HEK293 (cell line): Measurements from ENCODE around the gene CACNA1B.

ENCODE experiments used
- CTCF ChIA-PET: fragments of 350-600 bp; formaldehyde crosslinking; extraction: SDS; loops from one replicate; lab custom pipeline; 2021; ENCODE audit warnings: antibody characterized with exemption; lab: Yijun Ruan, JAX
- POLR2A ChIA-PET: fragments of 300-600 bp; formaldehyde crosslinking; extraction: SDS; loops from one replicate; lab custom pipeline; 2020; ENCODE audit warnings: antibody characterized with exemption, inconsistent platforms; lab: Yijun Ruan, JAX
- H3K27ac ChIP-seq: fragments of 200-500 bp; sonication (Bioruptor generic); 2 replicates; pipeline ENCODE4 v1.5.1; 2014; ENCODE audit warnings: low read depth, low read length, control low read depth, inconsistent platforms; ENCODE audit errors: extremely low read depth
- H3K36me3 ChIP-seq, 2 experiments: fragments of 200-500 bp in 1 of 2; sonication (Bioruptor generic) in 1 of 2; 1 replicate in 1 of 2; 2 replicates in 1 of 2; pipeline ENCODE4 v1.5.1; 2014 to 2017; ENCODE audit warnings: inconsistent platforms in 2 of 2, low read length in 2 of 2; ENCODE audit not compliant: control insufficient read depth in 2 of 2, insufficient read depth in 1 of 2
- H3K4me1 ChIP-seq: fragments of 200-500 bp; sonication (Bioruptor generic); 2 replicates; pipeline ENCODE4 v1.5.1; 2014; ENCODE audit warnings: mild to moderate bottlenecking, low read length, inconsistent platforms; ENCODE audit not compliant: control insufficient read depth, insufficient read depth
- H3K4me3 ChIP-seq: 2 replicates; pipeline ENCODE4 v1.5.1; 2011; ENCODE audit warnings: low read depth, mild to moderate bottlenecking, control low read depth, low read length, moderate library complexity
- H3K9me3 ChIP-seq: fragments of 200-500 bp; sonication (Bioruptor generic); 2 replicates; pipeline ENCODE4 v1.5.1; 2014; ENCODE audit warnings: low read depth, low read length, inconsistent platforms; ENCODE audit not compliant: control insufficient read depth, insufficient read depth
- CTCF ChIP-seq: fragments of 450-650 bp; formaldehyde crosslinking; IDR thresholded peaks from 2 replicates; pipeline ENCODE4 v1.5.1; 2016; ENCODE audit warnings: missing biosample characterization, missing genetic modification characterization
- GLIS1 ChIP-seq: fragments of 450-650 bp; formaldehyde crosslinking; IDR thresholded peaks from 2 replicates; pipeline ENCODE4 v1.5.1; 2016; ENCODE audit warnings: missing biosample characterization, missing genetic modification characterization
- KLF8 ChIP-seq: fragments of 450-650 bp; formaldehyde crosslinking; IDR thresholded peaks from 2 replicates; pipeline ENCODE4 v1.5.1; 2016; ENCODE audit warnings: missing biosample characterization, missing genetic modification characterization
- MZF1 ChIP-seq: fragments of 450-650 bp; formaldehyde crosslinking; IDR thresholded peaks from 2 replicates; pipeline ENCODE4 v1.5.1; 2017; ENCODE audit warnings: missing biosample characterization, missing genetic modification characterization, borderline replicate concordance
- REPIN1 ChIP-seq: fragments of 450-650 bp; formaldehyde crosslinking; IDR thresholded peaks from 2 replicates; pipeline ENCODE4 v1.5.1; 2017; ENCODE audit warnings: missing biosample characterization, missing genetic modification characterization, low read depth
- TRIM28 ChIP-seq: IDR thresholded peaks from 2 replicates; pipeline ENCODE4 v1.6.1; 2011; ENCODE audit warnings: low read length, control low read depth, borderline replicate concordance
- ZBTB44 ChIP-seq: fragments of 450-650 bp; IDR thresholded peaks from 2 replicates; pipeline ENCODE4 v1.5.1; 2018; ENCODE audit warnings: missing biosample characterization, mild to moderate bottlenecking, missing genetic modification characterization
- ZBTB49 ChIP-seq: fragments of 450-650 bp; formaldehyde crosslinking; IDR thresholded peaks from 2 replicates; pipeline ENCODE4 v1.5.1; 2016; ENCODE audit warnings: missing biosample characterization, missing genetic modification characterization, low read depth
- ZBTB8A ChIP-seq: fragments of 450-650 bp; formaldehyde crosslinking; IDR thresholded peaks from 2 replicates; pipeline ENCODE4 v1.5.1; 2016; ENCODE audit warnings: missing biosample characterization, missing genetic modification characterization
- ZFP3 ChIP-seq: fragments of 450-650 bp; formaldehyde crosslinking; IDR thresholded peaks from 2 replicates; pipeline ENCODE4 v1.5.1; 2016; ENCODE audit warnings: low read depth, missing biosample characterization, missing genetic modification characterization
- ZNF112 ChIP-seq: fragments of 450-650 bp; formaldehyde crosslinking; IDR thresholded peaks from 2 replicates; pipeline ENCODE4 v1.5.0; 2017; ENCODE audit warnings: missing biosample characterization, missing genetic modification characterization
- ZNF114 ChIP-seq: fragments of 450-650 bp; formaldehyde crosslinking; IDR thresholded peaks from 2 replicates; pipeline ENCODE4 v1.5.0; 2017; ENCODE audit warnings: missing biosample characterization, missing genetic modification characterization
- ZNF157 ChIP-seq: fragments of 450-650 bp; formaldehyde crosslinking; IDR thresholded peaks from 2 replicates; pipeline ENCODE4 v1.5.1; 2016; ENCODE audit warnings: missing biosample characterization, missing genetic modification characterization
- ZNF341 ChIP-seq: fragments of 450-650 bp; formaldehyde crosslinking; IDR thresholded peaks from 2 replicates; pipeline ENCODE4; 2016; ENCODE audit warnings: low read depth, missing biosample characterization, missing genetic modification characterization
- ZNF423 ChIP-seq: fragments of 450-650 bp; formaldehyde crosslinking; IDR thresholded peaks from 2 replicates; pipeline ENCODE4 v1.5.1; 2016; ENCODE audit warnings: missing biosample characterization, missing genetic modification characterization
- ZNF449 ChIP-seq: fragments of 450-650 bp; formaldehyde crosslinking; IDR thresholded peaks from 2 replicates; pipeline ENCODE4 v1.5.1; 2017; ENCODE audit warnings: missing biosample characterization, mild to moderate bottlenecking, missing genetic modification characterization, moderate library complexity
- ZNF549 ChIP-seq: fragments of 450-650 bp; IDR thresholded peaks from 2 replicates; pipeline ENCODE4 v1.5.1; 2018; ENCODE audit warnings: missing biosample characterization, missing genetic modification characterization, mild to moderate bottlenecking, inconsistent platforms, moderate library complexity
- ZNF571 ChIP-seq: fragments of 450-650 bp; formaldehyde crosslinking; IDR thresholded peaks from 2 replicates; pipeline ENCODE4 v1.5.0; 2017; ENCODE audit warnings: missing biosample characterization, missing genetic modification characterization
- ZNF639 ChIP-seq: fragments of 450-650 bp; formaldehyde crosslinking; IDR thresholded peaks from 2 replicates; pipeline ENCODE4 v1.5.1; 2016; ENCODE audit warnings: missing biosample characterization, missing genetic modification characterization
- ZNF660 ChIP-seq: fragments of 450-650 bp; IDR thresholded peaks from 2 replicates; pipeline ENCODE4 v1.5.1; 2018; ENCODE audit warnings: missing biosample characterization, mild to moderate bottlenecking, missing genetic modification characterization
- ZNF837 ChIP-seq: fragments of 450-650 bp; formaldehyde crosslinking; IDR thresholded peaks from 2 replicates; pipeline ENCODE4 v1.5.1; 2016; ENCODE audit warnings: missing biosample characterization, missing genetic modification characterization

The CACNA1B gene

GRCh38 chr9:138078846-138079245, 201.3 kb downstream of the CACNA1B start:
- no peaks in the 10 kb centered on the region for H3K4me1 ChIP-seq
- no peaks in the 10 kb centered on the region for H3K9me3 ChIP-seq
- no peaks in the 10 kb centered on the region for H3K36me3 ChIP-seq
- no peak overlapping the region for H3K4me3 ChIP-seq
- ChIA-PET POLR2A (no interaction called here), CTCF (interaction anchor here (0.9 kb wide), 1 partner anchor 11 kb away, joined by 3 read pairs; no protein-coding TSS in a partner anchor)
- no peak for TF ChIP-seq ZNF837 (tag by site-specific recombination)
- no peak overlapping the region for H3K27ac ChIP-seq

GRCh38 chr9:138080979-138081378, 203.4 kb downstream of the CACNA1B start:
- Histone ChIP-seq H3K9me3 (no peaks in the 10 kb centered on the region; the same call in 1 of the 2 replicates), H3K4me1 (no peaks in the 10 kb centered on the region), H3K27ac (no peak overlapping the region), H3K36me3 (no peaks in the 10 kb centered on the region), H3K4me3 (no peak overlapping the region)
- ChIA-PET POLR2A (interaction anchor here (0.6 kb wide), 1 partner anchor 1225 kb away, joined by 3 read pairs; no protein-coding TSS in a partner anchor), CTCF (no interaction called here)
- TF ChIP-seq MZF1 (tag by site-specific recombination) = no peak
- TF ChIP-seq ZNF112 (tag by site-specific recombination) = no peak

- Histone ChIP-seq H3K9me3 (no peaks in the 10 kb centered on the region; the same call in 1 of the 2 replicates), H3K27ac (no peak overlapping the region), H3K36me3 (no peaks in the 10 kb centered on the region), H3K4me1 (no peaks in the 10 kb centered on the region), H3K4me3 (no peak overlapping the region)
- ChIA-PET POLR2A (no interaction called here), CTCF (interaction anchor here (0.5 kb wide), 1 partner anchor 18 kb away, joined by 3 read pairs; no protein-coding TSS in a partner anchor)
- TF ChIP-seq ZNF549 (tag by site-specific recombination) = no peak
- TF ChIP-seq ZNF449 (tag by site-specific recombination) = no peak
- TF ChIP-seq ZNF114 (tag by site-specific recombination) = no peak
- no peak for TF ChIP-seq GLIS1 (tag by site-specific recombination)
- no peak for TF ChIP-seq ZNF571 (tag by site-specific recombination)
- TF ChIP-seq KLF8 (tag by site-specific recombination) = no peak
- TF ChIP-seq ZNF660 (tag by site-specific recombination) = no peak
- no peak for TF ChIP-seq ZNF157 (tag by site-specific recombination)
- no peak for TF ChIP-seq TRIM28
- TF ChIP-seq ZBTB49 = no peak
- no peak for TF ChIP-seq REPIN1 (tag by site-specific recombination)
- TF ChIP-seq ZBTB44 (tag by site-specific recombination) = no peak
- TF ChIP-seq CTCF (tag by site-specific recombination) = no peak
- TF ChIP-seq ZFP3 (tag by site-specific recombination) = no peak
- TF ChIP-seq ZNF341 (tag by site-specific recombination) = no peak
- no peak for TF ChIP-seq ZNF639 (tag by site-specific recombination)
- TF ChIP-seq ZBTB8A (tag by site-specific recombination) = no peak
- no peak for TF ChIP-seq ZNF423 (tag by site-specific recombination)
Measured at GRCh38 chr9:138082918-138083636, 205.5 kb downstream of the CACNA1B start.
